ENCODE results near the gene EYS.

GRCh38 chr6:63739094-63739687 is 1967.8 kb downstream of the EYS start:
- TF ChIP-seq, protein P1, sequence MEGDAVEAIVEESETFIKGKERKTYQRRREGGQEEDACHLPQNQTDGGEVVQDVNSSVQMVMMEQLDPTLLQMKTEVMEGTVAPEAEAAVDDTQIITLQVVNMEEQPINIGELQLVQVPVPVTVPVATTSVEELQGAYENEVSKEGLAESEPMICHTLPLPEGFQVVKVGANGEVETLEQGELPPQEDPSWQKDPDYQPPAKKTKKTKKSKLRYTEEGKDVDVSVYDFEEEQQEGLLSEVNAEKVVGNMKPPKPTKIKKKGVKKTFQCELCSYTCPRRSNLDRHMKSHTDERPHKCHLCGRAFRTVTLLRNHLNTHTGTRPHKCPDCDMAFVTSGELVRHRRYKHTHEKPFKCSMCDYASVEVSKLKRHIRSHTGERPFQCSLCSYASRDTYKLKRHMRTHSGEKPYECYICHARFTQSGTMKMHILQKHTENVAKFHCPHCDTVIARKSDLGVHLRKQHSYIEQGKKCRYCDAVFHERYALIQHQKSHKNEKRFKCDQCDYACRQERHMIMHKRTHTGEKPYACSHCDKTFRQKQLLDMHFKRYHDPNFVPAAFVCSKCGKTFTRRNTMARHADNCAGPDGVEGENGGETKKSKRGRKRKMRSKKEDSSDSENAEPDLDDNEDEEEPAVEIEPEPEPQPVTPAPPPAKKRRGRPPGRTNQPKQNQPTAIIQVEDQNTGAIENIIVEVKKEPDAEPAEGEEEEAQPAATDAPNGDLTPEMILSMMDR (IDR thresholded peaks at IDR 0.05 in 2 of 3, conservative IDR thresholded peaks at IDR 0.05 in 1 of 3; ENCODE audit: insufficient read depth in 2 of 3, low read depth in 1 of 3, low read length in 3 of 3), result no peak
- TF ChIP-seq, protein P2, sequence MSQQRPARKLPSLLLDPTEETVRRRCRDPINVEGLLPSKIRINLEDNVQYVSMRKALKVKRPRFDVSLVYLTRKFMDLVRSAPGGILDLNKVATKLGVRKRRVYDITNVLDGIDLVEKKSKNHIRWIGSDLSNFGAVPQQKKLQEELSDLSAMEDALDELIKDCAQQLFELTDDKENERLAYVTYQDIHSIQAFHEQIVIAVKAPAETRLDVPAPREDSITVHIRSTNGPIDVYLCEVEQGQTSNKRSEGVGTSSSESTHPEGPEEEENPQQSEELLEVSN (IDR thresholded peaks at IDR 0.05; ENCODE audit: borderline replicate concordance in 1 of 2, extremely low read depth in 1 of 2, insufficient read depth in 1 of 2, insufficient read length in 1 of 2, low read depth in 1 of 2, low read length in 1 of 2, poor library complexity in 1 of 2, severe bottlenecking in 1 of 2), result no peak
- TF ChIP-seq ZNF3 (CRISPR knock-in tag; IDR thresholded peaks at IDR 0.05), result no peak
- TF ChIP-seq BACH1 (tag; IDR thresholded peaks at IDR 0.05), result no peak
